Panc1 (cell line): ENCODE data around the gene HAUS6.

Experiments
- POLR2AphosphoS5 ChIP-seq: IDR thresholded peaks from 2 replicates; pipeline ENCODE4 v1.6.1; 2012; ENCODE audit warnings: mild to moderate bottlenecking, low read depth, low read length, moderate library complexity
- SIN3A ChIP-seq: IDR thresholded peaks from 2 replicates; pipeline ENCODE4 v1.6.1; 2012; ENCODE audit warnings: low read depth, mild to moderate bottlenecking, low read length, moderate library complexity, borderline replicate concordance; ENCODE audit not compliant: insufficient read depth
- TCF7L2 ChIP-seq: IDR thresholded peaks from 2 replicates; pipeline ENCODE4 v1.6.1; 2011; ENCODE audit warnings: mild to moderate bottlenecking, low read depth, low read length, inconsistent platforms
- TF ChIP-seq, protein P1 (sequence below): fragments of 450-650 bp; IDR thresholded peaks from 2 replicates; pipeline ENCODE4 v1.5.1; 2017; ENCODE audit warnings: mild to moderate bottlenecking
- TF ChIP-seq, protein P2 (sequence below), 2 experiments: IDR thresholded peaks; 2 replicates each; pipeline ENCODE4 v1.6.1; 2011 to 2012; ENCODE audit warnings: low read depth in 2 of 2, control low read depth in 1 of 2, low read length in 1 of 2, mild to moderate bottlenecking in 1 of 2, moderate library complexity in 1 of 2; ENCODE audit not compliant: insufficient read depth in 1 of 2

DNA sequence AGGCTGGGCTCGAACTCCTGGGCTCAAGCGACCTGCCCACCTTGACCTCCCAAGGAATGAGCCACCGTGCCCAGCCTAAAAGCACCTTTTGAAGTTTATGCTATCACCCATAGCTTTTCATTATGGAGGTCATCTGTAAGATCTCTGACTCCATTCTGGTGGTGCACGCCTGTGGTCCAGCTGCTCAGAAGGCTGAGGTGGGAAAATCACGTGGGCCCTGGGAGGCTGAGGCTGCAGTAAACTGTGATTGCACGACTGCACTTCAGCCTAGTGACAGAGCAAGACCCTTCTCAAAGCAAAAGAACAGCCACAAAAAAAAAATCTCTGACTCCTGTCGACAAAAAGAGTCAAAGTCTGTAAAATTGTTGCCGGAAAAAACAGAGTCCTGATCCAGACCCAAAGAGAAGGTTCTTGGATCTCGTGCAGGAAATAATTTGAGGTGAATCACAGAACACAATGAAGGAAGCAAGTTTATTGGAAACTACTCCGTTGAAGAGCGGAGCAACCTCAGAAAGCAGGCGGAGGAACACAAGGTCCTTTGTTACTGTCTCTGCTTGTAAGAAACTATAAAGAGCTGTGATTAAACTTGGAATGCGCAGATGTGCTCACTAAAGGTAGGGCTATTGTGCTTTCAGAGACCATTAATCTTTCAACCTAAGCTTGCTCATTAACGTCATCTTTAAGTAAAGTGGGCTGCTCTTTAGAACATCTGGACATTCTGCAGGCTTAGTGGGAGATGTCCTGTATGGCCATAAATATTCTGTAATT is 2.0 kb upstream of the HAUS6 start:
- TF ChIP-seq, protein P1, sequence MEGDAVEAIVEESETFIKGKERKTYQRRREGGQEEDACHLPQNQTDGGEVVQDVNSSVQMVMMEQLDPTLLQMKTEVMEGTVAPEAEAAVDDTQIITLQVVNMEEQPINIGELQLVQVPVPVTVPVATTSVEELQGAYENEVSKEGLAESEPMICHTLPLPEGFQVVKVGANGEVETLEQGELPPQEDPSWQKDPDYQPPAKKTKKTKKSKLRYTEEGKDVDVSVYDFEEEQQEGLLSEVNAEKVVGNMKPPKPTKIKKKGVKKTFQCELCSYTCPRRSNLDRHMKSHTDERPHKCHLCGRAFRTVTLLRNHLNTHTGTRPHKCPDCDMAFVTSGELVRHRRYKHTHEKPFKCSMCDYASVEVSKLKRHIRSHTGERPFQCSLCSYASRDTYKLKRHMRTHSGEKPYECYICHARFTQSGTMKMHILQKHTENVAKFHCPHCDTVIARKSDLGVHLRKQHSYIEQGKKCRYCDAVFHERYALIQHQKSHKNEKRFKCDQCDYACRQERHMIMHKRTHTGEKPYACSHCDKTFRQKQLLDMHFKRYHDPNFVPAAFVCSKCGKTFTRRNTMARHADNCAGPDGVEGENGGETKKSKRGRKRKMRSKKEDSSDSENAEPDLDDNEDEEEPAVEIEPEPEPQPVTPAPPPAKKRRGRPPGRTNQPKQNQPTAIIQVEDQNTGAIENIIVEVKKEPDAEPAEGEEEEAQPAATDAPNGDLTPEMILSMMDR = no peak
- no peak for TF ChIP-seq POLR2AphosphoS5
- TF ChIP-seq TCF7L2 = no peak
- no peak for TF ChIP-seq SIN3A
- TF ChIP-seq, protein P2, sequence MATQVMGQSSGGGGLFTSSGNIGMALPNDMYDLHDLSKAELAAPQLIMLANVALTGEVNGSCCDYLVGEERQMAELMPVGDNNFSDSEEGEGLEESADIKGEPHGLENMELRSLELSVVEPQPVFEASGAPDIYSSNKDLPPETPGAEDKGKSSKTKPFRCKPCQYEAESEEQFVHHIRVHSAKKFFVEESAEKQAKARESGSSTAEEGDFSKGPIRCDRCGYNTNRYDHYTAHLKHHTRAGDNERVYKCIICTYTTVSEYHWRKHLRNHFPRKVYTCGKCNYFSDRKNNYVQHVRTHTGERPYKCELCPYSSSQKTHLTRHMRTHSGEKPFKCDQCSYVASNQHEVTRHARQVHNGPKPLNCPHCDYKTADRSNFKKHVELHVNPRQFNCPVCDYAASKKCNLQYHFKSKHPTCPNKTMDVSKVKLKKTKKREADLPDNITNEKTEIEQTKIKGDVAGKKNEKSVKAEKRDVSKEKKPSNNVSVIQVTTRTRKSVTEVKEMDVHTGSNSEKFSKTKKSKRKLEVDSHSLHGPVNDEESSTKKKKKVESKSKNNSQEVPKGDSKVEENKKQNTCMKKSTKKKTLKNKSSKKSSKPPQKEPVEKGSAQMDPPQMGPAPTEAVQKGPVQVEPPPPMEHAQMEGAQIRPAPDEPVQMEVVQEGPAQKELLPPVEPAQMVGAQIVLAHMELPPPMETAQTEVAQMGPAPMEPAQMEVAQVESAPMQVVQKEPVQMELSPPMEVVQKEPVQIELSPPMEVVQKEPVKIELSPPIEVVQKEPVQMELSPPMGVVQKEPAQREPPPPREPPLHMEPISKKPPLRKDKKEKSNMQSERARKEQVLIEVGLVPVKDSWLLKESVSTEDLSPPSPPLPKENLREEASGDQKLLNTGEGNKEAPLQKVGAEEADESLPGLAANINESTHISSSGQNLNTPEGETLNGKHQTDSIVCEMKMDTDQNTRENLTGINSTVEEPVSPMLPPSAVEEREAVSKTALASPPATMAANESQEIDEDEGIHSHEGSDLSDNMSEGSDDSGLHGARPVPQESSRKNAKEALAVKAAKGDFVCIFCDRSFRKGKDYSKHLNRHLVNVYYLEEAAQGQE (IDR thresholded peaks at IDR 0.05; ENCODE audit: insufficient read depth in 1 of 2, low read depth in 2 of 2, low read length in 1 of 2) = no peak
